ENCODE results near the gene MAP2K6. TPM values are rescaled to one million over a fixed set of nuclear protein-coding genes. Genes with fewer than 3 reads are reported as not detected.

MAP2K6 gene
- total RNA-seq, 2 experiments from 2014 or later, result 10.3 to 27.6 TPM

- ChIA-PET CTCF (ENCODE audit: unreplicated experiment) (no interaction called here), POLR2A (interaction anchor here (4.6 kb wide), 1 partner anchor 13 kb away, joined by 34 read pairs; no protein-coding TSS in a partner anchor)
- H3K4me1 ChIP-seq (ENCODE audit: insufficient read depth, low read length, poor library complexity, severe bottlenecking), result peaks cover 18% of the 10 kb centered on the region
- no peaks in the 10 kb centered on the region for H4K20me1 ChIP-seq (ENCODE audit: insufficient read depth, low read length)
- intact Hi-C loops (cut with micrococcal nuclease; ENCODE audit: unreplicated experiment), result no loop called here
- TF ChIP-seq EZH2phosphoT487 (IDR thresholded peaks at IDR 0.05; ENCODE audit: borderline replicate concordance, low read depth, low read length) (no peak), CTCF (conservative IDR thresholded peaks at IDR 0.05; ENCODE audit: low read length) (no peak)
- no peaks in the 10 kb centered on the region for H3K9me2 ChIP-seq (ENCODE audit: insufficient read depth, low read length)
- H2AFZ ChIP-seq (ENCODE audit: low read length), result no peak overlapping the region
- H3K4me2 ChIP-seq (ENCODE audit: low read length), result no peak overlapping the region
- DNase-seq (ENCODE audit: low spot score), result no peak
- H3K36me3 ChIP-seq (ENCODE audit: insufficient read depth, low read length), result no peaks in the 10 kb centered on the region
- no peaks in the 10 kb centered on the region for H3K9me3 ChIP-seq (ENCODE audit: low read length)
- no peaks in the 10 kb centered on the region for H3K79me2 ChIP-seq (ENCODE audit: insufficient read depth, low read depth, low read length)
- no peak overlapping the region for H3K4me3 ChIP-seq (ENCODE audit: low read depth, low read length, poor library complexity, severe bottlenecking)
- no peak overlapping the region for H3K27ac ChIP-seq (ENCODE audit: low read depth, low read length, poor library complexity, severe bottlenecking)
- no TSS peak for BruUV-seq (replicated peaks)
Measured at GRCh38 chr17:69596141-69596540, 181.6 kb downstream of the MAP2K6 start.

GRCh38 chr17:69597898-69598692, 183.6 kb downstream of the MAP2K6 start:
- no TSS peak for BruUV-seq (replicated peaks)
- no peaks in the 10 kb centered on the region for H3K79me2 ChIP-seq (ENCODE audit: insufficient read depth, low read depth, low read length)
- H3K36me3 ChIP-seq (ENCODE audit: insufficient read depth, low read length), result no peaks in the 10 kb centered on the region
- H4K20me1 ChIP-seq (ENCODE audit: insufficient read depth, low read length), result no peaks in the 10 kb centered on the region
- DNase-seq (ENCODE audit: low spot score), result no peak
- TF ChIP-seq EZH2phosphoT487 (IDR thresholded peaks at IDR 0.05; ENCODE audit: borderline replicate concordance, low read depth, low read length) (no peak), CTCF (conservative IDR thresholded peaks at IDR 0.05; ENCODE audit: low read length) (no peak)
- H3K27ac ChIP-seq (ENCODE audit: low read depth, low read length, poor library complexity, severe bottlenecking), result no peak overlapping the region
- ChIA-PET CTCF (ENCODE audit: unreplicated experiment) (interaction anchor here (1.4 kb wide), 1 partner anchor 11 kb away, joined by 6 read pairs; no protein-coding TSS in a partner anchor), POLR2A (interaction anchor here (0.7 to 1.8 kb wide), 6 partner anchors 9 to 23 kb away, joined by 4 to 13 read pairs (median 6); no protein-coding TSS in a partner anchor)
- peaks cover 31% of the 10 kb centered on the region for H3K4me1 ChIP-seq (ENCODE audit: insufficient read depth, low read length, poor library complexity, severe bottlenecking)
- no peaks in the 10 kb centered on the region for H3K9me3 ChIP-seq (ENCODE audit: low read length)
- no peak overlapping the region for H2AFZ ChIP-seq (ENCODE audit: low read length)
- no peak overlapping the region for H3K4me3 ChIP-seq (ENCODE audit: low read depth, low read length, poor library complexity, severe bottlenecking)
- H3K9me2 ChIP-seq (ENCODE audit: insufficient read depth, low read length), result no peaks in the 10 kb centered on the region
- intact Hi-C loops (cut with micrococcal nuclease; ENCODE audit: unreplicated experiment), result no loop called here
- H3K4me2 ChIP-seq (ENCODE audit: low read length), result no peak overlapping the region

- Histone ChIP-seq H3K36me3 (ENCODE audit: insufficient read depth, low read length) (no peaks in the 10 kb centered on the region), H3K4me1 (ENCODE audit: insufficient read depth, low read length, poor library complexity, severe bottlenecking) (peaks cover 38% of the 10 kb centered on the region), H3K27ac (ENCODE audit: low read depth, low read length, poor library complexity, severe bottlenecking) (no peak overlapping the region), H4K20me1 (ENCODE audit: insufficient read depth, low read length) (no peaks in the 10 kb centered on the region), H3K4me3 (ENCODE audit: low read depth, low read length, poor library complexity, severe bottlenecking) (no peak overlapping the region), H3K9me2 (ENCODE audit: insufficient read depth, low read length) (no peaks in the 10 kb centered on the region), H3K79me2 (ENCODE audit: insufficient read depth, low read depth, low read length) (no peaks in the 10 kb centered on the region), H3K9me3 (ENCODE audit: low read length) (no peaks in the 10 kb centered on the region), H3K4me2 (ENCODE audit: low read length) (peak overlapping the region; percentile 3; the same call in 1 of the 2 replicates), H2AFZ (ENCODE audit: low read length) (peak overlapping the region; percentile 34; the same call in 1 of the 2 replicates)
- intact Hi-C loops (cut with micrococcal nuclease; ENCODE audit: unreplicated experiment), result loop anchor here (1.0 kb wide), 1 partner anchor 35 kb away; no protein-coding TSS in a partner anchor
- POLR2A ChIA-PET, result interaction anchor here (0.5 to 1.4 kb wide), 3 partner anchors 13 to 33 kb away, joined by 3 to 5 read pairs (median 4); no protein-coding TSS in a partner anchor
- DNase-seq (ENCODE audit: low spot score), result no peak
- CTCF ChIA-PET (ENCODE audit: unreplicated experiment), result no interaction called here
- BruUV-seq (replicated peaks), result no TSS peak
- TF ChIP-seq CTCF (conservative IDR thresholded peaks at IDR 0.05; ENCODE audit: low read length), result no peak
- no peak for TF ChIP-seq EZH2phosphoT487 (IDR thresholded peaks at IDR 0.05; ENCODE audit: borderline replicate concordance, low read depth, low read length)
Measured at GRCh38 chr17:69602972-69603371, 188.5 kb downstream of the MAP2K6 start.

All from OCI-LY7 (cell line).